AG20443 (cell line): Measurements from ENCODE around the gene GALT.

Source experiments
- DNase-seq: peaks from one replicate; pipeline ENCODE4 v3.0.0; 2012; ENCODE audit warnings: low spot score, mixed read lengths

Gene GALT

DNA sequence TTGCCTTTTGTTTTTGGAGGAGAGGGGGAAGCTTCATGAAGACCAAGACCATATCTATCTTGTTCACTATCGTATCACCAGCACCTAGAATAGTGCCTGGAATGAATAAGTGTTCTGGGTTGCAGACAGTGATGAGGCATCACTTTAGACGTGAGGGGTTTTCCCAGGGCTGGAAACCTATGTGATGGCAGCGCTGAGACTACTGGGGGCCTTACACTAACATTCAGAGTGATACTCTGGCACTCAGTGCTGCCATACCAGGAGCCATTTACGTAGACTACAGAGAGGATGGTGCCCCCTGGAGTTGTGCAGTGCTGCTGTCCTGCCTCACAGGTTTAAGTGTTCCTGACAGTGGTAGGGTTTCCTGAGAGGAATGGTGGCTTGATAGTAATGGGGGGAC, 37.7 kb downstream of the GALT start:
- DNase-seq: no peak

DNA sequence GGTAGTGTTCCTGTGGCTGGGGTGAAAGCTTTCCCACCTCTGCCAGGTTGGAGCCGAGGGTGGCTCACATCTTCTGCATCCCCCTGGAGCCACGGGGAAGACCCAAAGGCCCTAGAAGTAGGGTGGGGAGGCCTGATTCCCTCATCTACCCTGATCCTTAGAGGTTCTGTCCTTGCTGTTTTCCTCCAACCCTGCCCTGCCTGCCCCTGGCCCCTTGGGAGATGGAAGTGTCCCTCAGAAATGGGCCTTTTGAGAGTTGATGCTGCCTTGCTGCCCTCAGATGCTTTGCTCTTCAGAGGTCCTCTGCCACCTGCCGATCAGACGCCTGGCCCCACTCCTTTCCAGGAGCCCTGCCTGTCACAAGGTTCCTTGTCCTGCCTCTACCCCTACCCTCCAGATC, 38.3 kb downstream of the GALT start:
- DNase-seq: no peak

GRCh38 chr9:34685591-34685990, 39.1 kb downstream of the GALT start:
- DNase-seq: peak; percentile 57

DNA sequence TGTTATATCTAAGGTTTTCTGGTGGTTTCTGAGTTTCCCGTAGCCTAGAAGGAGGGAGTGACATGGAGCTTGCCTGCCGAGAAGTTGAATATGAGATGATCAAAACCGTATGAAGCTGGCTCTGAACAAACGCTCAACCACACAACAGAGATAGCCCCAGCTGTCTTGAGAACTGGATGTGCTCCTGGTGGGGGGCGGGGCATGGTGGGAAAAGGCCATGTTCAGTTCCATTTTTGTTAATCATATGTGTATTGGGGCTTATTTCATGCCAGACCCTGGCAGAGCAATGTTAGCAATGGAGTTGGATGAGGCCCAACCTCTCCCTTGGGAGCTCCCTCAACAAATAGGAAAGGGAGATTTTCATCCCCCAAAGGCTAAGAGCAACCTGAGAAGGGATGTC, 39.8 kb downstream of the GALT start:
- peak; percentile 43 for DNase-seq

GRCh38 chr9:34686732-34687131, 40.3 kb downstream of the GALT start:
- DNase-seq: peak; percentile 43

GRCh38 chr9:34687276-34688030, 41.0 kb downstream of the GALT start:
- DNase-seq: no peak

- no peak for DNase-seq
Measured at GRCh38 chr9:34688329-34689115, 42.0 kb downstream of the GALT start.

GRCh38 chr9:34689116-34689470, 42.6 kb downstream of the GALT start:
- no peak for DNase-seq

- no peak for DNase-seq
Measured at GRCh38 chr9:34689512-34689911, 43.0 kb downstream of the GALT start.

GRCh38 chr9:34690983-34691935, 44.8 kb downstream of the GALT start, which contains the start of gene CCL19:
Gene CCL19 (minus strand): TSS chr9:34691276. CDS start chr9:34691139, 137 bp downstream.
- no peak for DNase-seq

DNA sequence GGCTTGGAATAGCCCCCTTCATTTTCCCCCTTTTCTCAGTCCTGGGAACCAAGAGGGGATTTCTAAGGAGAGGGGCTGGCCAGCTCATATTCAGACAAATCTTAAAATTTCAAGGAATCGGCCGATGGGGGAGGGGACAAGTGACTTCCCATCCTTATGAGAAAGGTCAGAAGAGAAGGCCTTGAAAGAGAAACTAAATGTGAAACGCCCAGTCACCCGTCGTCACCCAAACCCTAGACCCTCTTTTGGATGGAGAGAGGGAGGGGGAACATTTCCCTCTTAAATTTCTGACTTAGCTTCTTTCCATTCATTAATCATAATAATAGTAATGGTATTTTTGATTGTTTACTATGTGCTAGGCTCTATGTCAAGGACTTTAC, 45.5 kb downstream of the GALT start:
- DNase-seq: no peak

GRCh38 chr9:34693560-34693959, 47.1 kb downstream of the GALT start:
- no peak for DNase-seq

DNA sequence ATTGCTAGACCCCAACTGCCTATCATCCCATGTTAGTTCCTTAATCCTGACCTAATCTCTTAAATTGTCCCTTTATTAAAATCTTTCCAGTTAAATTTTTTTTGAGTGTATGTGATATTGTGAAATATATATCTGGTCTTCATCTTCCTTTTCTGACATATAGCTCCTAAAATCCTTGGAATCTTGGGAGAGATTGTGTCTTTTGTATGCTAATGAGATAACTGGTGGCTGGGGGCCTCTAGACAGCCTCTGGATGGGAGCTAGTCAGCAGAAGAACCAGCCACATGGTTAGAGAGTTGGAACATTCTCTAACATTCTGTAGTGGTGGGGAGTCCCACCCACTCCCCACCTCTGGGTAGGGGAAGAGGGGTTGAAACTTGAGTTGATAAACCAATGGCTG, 48.3 kb downstream of the GALT start:
- no peak for DNase-seq
